ENCODE measurements around the gene VSTM1. TPM values are rescaled to one million over a fixed set of nuclear protein-coding genes. Genes with fewer than 3 reads are reported as not detected.
"Not testable (repeated sequence)": the region's sequence is repeated elsewhere in the genome, so short reads cannot be mapped to it uniquely, and the experiment has no call there.

The VSTM1 gene, protein sequence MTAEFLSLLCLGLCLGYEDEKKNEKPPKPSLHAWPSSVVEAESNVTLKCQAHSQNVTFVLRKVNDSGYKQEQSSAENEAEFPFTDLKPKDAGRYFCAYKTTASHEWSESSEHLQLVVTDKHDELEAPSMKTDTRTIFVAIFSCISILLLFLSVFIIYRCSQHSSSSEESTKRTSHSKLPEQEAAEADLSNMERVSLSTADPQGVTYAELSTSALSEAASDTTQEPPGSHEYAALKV
- polyA plus RNA-seq (ENCODE audit: insufficient read length in 10 of 10), result under 1 TPM in 2 of 10 donors, not detected in 8; 0.22 to 0.35 TPM
- long read RNA-seq, donor 1, result 0 reads
- long read RNA-seq, donor 2, result 0 reads
- long read RNA-seq, donor 3, result 0 reads
- long read RNA-seq, donor 4, result 0 reads
- long read RNA-seq, donor 5, result 0 reads
- long read RNA-seq, donor 6, result 0 reads
- long read RNA-seq, donor 7, result 0 reads
- long read RNA-seq, donor 8, result 0 reads
- long read RNA-seq, donor 9, result 0 reads

DNA sequence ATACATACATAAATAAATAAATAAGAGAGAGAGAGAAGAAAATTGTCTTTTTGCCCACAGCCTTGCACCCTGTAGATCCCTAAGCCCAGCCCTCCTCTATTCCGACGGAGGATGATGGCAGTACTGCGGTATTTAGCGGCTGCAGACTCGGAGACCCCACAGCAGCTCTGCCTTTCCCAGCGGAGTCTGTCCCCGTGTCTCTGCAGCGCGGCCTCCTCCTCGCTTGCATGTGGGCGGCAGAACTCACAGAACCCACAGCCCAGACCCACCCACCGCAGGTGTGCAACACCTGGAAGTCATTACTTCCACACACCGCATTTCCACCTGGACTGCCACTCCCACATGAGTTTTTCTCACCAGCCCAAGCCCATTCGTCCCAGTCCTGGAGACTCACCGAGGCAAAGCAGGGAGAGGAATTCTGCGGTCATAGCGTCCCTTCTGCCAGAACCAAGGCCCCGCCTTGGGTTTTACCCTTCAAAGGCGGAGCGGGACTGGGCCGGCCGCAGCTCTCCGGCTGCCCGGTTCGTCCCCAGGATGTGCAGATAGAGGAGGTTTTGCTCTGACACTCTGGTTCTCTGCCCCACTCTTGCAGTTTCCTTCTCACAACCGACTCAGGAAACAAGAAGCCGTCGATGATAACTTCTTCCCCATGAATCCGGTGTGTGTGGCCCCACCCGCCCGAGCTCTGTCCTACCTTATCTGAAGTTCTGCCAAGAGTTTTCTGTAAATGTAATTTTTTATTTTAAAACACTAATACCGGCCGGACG, at the start of gene VSTM1:
VSTM1 (minus strand) TSS at position 548 of the 767 bp plus-strand sequence; CDS start at position 428, 120 bp downstream.
- no peak for DNase-seq

DNA sequence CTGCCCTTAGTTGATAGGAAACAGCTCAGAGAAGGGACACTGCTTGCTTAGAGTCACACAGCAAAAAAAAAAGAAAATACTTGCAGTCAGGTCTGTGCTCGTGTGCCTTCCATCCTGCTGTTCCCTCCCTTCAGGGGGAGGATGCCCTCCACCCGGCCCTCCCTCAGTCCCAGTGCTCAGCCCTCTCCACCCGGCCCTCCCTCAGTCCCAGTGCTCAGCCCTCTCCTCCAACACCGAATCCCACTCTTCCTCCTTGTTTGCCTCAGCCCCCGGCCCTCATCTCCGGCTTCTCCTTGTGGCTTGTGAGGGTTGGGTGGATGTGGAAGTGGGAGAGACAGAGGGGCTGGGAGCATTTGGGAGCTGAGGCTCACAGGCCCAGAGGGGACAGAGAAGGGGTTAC, 46.0 kb upstream of the VSTM1 start:
- DNase-seq, result no peak

DNA sequence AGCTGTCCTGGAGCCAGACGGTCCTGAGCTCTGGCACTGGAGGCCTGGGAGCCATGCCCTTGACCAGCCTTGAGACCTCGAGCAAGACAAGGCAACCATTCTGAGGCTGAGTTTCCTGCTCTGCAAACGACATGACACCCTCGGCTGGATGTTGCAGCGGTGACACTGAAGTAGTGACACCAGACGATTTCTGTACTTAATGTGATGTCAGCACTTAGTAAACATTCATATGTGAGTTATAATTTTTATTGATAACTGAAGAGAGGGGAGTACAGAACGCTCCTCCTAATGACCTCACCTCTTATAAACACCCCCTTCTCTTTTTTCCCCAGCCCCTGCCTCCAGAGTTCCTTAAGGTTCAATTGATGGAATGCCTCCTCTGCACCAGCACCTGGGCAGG, 44.8 kb upstream of the VSTM1 start:
- no peak for DNase-seq

DNA sequence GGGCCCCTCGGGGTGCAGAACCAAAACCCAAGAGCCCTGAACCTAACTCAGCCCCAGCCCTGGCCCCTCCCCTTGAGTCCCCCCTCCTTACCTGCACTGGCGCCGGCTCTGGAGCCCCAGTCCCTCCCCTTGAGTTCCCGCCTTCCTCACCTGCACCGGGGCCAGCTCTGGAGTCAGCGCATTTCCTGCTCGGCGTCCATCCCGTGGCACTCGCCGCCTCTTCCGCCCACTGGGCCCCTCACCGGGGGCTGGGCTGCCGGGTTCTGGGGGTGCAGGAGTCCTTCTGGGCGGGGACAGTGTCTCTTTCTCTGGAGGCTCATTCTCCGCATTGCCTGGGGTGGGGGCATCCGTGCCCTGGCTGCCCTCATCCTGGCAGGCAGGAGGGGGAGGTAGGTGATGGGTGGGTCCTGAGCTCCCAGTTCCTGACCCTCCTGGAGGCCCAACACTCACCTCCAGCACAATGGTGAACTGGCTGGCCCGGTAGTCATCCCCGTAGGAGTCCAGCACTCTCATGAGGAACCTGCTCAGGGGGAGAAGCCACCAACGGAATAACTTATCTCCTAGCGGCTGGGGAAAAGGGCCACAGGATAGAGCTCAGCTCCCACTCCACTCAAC, 44.3 kb upstream of the VSTM1 start:
- no peak for DNase-seq

DNA sequence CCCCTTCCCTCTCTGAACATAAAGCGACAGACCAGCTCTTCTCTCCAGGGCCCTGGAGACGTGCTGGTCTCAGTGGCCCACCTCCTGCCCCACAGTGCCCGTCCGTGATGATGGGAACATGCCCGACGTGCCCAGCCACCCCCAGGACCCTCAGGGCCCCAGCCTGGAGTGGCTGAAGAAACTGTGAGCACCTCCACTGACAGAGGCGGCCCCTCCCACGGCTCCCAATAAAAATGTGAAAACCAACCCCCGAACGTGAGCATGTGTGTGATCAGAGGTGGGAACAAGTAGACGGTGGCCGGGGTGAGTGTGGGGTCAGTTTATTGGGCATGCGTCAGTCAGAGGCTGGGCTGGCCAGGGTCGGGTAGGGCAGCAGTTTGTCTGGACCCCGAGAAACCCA, 43.0 kb upstream of the VSTM1 start:
- DNase-seq, result no peak

DNA sequence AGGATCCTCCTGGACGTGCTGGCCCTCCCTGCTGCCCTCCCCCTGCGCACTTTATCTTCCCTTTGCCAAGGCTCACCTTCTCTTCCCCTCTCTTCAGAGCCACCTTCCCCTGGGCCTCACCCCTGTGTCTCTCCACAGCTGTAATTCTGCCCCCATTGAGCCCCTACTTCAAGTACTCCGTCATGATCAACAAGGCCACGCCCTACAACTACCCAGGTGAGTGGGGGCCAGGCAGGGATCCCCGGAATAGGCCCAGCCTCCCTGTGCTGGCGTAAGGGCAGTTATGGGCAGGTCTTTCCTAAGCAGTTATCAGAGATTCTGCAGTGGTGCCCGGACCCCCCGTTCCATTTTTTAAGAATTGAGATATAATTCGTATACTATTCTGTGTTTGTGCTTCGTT, 42.1 kb upstream of the VSTM1 start:
- DNase-seq, result no peak

DNA sequence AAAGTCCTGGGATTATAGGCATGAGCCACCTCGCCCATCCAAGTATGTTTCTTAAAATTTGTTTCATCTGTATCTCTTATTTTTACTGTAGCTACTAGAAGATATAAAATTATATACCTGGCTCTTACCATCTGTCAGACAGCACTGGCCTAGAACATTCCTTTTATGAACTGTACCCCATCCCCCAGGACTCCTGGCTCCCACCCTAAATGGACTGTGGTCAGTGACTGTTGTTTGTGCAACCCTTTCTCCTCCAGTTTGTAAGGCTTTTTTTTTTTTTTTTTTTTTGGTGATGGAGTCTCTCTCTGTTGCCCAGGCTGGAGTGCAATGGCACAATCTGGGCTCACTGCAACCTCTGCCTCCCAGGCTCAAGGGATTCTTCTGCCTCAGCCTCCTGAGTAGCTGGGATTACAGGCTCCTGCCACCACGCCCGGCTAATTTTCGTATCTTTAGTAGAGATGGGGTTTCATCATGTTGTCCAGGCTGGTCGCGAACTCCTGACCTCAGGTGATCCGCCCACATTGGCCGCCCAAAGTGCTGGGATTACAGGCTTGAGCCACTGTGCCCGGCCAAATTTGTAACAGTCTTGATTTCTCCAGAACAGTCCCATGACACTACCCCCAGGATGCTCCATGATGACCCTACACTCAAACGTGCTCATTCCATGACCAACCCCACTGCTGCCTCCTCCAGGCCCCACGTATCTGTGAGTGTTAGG, 41.5 kb upstream of the VSTM1 start:
- DNase-seq, result no peak

DNA sequence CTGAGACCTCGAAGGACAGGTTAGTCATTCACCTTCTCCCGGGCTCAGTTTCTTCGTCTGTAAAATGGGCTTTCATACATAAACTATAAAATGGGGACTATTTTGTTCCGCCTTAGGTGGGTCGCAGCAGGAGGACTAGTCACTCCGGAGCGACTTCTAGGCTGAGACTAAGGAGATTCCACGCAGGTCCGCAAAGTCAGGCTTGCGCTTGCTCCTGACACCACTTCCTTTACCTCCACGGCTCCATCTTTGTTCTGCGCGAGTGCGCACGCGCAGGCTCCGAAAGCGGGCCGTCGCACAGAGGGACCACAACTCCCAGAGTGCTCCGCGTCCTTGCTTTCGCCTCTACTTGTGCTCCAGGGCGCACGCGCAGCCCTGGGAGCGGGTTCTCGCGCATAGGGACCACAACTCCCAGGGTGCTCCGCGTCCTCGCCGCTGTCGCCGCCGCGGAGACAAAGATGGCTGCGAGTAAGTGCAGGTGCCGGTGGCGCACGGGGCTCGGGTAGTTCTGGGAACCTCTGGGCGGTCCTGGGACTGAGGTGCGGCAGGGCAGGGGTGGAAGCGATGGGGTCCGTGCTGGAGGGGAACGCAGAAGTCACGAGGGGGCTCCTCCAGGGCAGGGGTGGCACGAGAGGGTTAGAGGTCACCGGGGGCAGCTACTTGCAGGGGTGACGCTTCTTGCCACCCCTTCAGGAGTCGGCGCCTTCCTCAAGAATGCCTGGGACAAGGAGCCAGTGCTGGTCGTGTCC, 38.9 kb upstream of the VSTM1 start, which contains the start of gene NDUFA3:
NDUFA3 (plus strand) TSS at position 435 of the 749 bp plus-strand sequence; CDS start at position 459, 24 bp downstream.
- peak; percentile 99 to 100 (median 100) for DNase-seq

DNA sequence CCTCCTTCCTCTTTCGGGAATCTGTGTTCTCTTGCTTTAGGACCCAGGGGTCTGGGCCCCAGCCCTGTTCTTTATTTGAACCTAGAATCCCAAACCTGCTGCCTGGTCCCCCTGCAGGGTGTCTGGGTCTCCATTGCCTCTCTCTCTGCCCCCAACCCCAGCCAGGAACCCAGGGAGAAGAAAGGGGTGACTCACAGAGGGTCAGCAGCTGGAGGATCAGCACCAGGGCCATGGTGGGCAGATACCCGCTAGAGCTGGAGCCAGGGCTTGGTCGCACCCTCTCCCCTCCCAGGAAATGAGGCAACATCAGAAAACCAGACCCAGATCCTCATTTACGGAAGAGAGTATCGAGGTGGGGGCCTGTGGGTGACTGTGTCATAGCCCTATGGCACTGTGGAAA, 36.9 kb upstream of the VSTM1 start, which contains the start of gene OSCAR:
OSCAR (minus strand) TSS at position 243 of the 400 bp plus-strand sequence; CDS start at position 232, 11 bp downstream.
- DNase-seq, result peak in 1 of 3 donors; percentile 34

DNA sequence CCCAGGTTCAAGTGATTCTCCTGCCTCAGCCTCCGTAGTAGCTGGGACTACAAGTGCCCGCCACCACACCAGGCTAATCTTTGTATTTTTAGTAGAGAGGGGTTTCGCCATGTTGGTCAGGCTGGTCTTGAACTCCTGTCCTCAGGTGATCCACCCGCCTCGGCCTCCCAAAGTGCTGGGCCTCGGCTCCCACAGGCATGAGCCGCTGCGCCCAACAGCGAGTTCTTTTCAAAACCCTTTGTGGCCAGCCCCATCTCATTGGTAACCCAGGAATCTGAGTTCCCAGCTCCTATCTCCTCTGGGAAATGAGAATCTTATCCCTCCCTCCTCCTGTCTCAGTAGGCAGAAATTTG, 36.2 kb upstream of the VSTM1 start:
- not testable (repeated sequence) for DNase-seq

DNA sequence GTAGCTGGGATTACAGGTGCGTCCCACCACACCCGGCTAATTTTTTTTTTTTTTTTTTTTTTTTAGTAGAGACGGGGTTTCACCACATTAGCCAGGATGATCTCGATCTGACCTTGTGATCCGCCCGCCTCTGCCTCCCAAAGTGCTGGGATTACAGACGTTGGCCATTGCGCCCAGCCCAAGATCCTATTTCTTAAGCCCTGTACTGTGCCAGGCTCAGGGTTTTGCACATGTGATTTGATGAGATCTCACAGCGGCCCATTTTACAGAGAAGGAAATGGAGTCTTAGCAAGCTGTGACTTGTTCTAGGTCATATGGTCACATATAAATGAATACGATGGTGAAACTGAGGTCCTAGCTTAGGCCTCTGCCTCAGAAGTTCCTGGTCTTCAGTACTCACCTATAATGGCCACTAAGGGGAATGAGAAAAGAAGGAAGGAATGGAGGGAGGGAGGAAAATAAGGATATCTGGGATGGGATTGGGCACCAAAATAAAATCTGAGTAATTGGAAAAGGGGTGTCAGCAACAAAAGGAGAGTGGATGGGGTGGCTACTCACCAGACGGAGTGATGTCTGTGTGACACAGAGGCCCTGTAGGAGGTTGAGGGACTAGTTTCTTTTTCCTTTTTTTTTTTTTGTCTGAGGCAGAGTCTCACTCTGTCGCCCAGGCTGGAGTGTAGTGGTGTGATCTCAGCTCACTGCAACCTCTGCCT, 35.6 kb upstream of the VSTM1 start:
- no peak for DNase-seq

DNA sequence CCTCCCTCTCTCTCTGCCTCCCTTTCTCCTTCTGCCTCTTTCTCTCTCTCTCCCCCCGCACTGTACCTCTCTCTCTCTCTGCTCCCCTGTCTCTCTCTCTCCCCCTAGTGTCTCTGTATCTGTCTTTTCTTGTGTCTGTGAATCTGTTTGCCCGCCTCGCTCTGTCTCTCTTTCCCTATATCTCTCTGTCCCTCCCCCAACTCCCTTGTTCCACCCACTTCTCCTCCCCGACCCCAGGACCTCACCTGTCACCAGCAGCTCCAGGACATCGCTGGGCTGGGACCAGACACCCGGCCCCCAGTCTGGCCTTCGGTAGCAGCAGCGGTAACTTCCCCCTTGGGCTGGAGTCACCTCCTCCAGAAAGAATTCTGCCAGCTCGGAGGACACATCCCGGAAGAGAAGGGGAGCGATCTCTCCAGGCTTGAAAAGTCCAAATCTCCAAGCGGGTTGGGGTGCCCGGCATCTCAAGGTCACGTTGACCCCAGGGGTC, 33.0 kb upstream of the VSTM1 start:
- DNase-seq, result peak in 1 of 3 donors; percentile 39

DNA sequence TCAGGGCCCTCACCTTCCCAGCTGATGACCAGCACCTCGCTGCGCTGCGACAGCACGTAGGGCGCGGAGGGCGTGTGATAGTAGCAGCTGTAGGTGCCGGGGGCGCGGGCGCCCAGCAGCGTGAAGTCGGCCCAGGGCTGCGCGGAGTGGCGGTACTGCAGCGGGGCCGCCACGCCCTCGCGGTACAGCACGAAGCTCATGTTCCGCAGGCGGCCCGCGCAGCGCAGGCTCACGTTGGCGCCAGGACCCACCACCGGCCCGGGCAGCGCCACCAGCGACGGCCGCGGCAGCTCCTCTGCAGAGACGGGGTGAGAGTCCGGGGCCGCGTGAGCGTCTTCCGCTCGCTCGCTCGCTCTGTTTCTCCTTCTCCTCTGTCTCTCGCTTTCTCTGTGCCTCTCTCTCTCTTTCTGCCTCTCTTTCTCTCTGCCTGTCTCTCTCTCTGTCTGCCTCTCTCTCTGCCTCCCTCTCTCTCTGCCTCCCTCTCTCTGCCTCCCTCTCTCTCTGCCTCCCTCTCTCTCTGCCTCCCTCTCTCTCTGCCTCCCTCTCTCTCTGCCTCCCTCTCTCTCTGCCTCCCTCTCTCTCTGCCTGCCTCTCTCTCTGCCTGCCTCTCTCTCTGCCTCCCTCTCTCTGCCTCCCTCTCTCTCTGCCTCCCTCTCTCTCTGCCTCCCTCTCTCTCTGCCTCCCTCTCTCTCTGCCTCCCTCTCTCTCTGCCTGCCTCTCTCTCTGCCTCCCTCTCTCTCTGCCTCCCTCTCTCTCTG, 32.3 kb upstream of the VSTM1 start:
- peak in 1 of 3 donors; percentile 55 for DNase-seq

DNA sequence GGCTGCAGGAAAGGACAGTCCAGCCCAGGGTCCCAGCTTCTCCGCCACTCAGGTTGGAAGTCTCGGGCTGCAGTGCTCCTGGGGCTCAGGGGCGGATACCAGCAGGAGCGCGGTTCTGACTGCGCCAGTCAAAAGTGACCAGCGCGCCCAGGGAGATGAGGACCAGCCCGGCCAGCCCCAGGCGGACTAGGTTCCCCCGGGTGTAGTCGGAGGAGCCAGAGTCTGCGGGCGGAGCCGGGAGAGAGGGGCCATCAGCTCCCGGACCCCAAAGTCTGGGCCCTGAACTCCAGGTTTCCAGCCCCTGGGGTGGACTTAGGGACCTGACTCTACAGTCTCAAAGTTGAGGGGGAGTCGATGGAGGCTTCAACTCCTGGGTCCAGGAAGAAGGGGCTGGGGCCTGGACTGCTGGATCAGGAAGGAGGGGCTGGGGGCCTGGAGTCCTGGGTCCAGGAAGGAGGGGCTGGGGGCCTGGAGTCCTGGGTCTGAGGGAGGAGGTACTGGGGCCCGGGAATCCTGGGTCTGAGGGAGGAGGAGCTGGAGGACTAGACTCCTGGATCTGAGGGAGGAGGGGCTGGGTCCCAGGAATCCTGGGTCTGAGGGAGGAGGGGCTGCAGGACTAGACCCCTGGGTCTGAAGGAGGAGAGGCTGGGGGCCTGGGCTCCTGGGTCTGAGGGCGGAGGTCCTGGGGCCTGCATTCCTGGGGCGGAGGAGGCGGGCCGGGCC, 31.6 kb upstream of the VSTM1 start:
- DNase-seq, result no peak

DNA sequence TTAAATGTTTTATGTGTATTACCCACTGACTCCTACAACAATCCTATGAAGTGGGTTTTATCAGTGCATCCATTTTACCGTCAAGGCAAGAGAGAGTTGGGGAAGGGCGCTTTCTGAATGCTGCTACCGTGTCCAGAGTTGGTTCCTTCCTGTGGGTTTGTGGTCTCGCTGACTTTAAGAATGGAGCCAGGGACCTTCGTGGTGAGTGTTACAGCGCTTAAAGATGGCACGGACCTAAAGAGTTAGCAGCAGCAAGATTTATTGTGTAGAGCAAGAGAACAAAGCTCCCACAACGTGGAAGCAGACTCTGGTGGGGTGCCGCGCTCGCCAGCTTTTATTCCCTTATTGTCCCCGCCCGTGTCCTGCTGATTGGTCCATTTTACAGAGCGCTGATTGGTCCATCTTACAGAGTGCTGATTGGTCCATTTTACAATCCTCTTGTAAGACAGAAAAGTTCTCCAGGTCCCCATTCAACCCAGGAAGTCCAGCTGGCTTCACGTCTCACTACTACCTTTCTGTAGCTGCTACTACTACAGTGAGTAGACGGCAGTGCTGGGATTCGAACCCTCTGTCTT, 30.8 kb upstream of the VSTM1 start:
- no peak for DNase-seq

DNA sequence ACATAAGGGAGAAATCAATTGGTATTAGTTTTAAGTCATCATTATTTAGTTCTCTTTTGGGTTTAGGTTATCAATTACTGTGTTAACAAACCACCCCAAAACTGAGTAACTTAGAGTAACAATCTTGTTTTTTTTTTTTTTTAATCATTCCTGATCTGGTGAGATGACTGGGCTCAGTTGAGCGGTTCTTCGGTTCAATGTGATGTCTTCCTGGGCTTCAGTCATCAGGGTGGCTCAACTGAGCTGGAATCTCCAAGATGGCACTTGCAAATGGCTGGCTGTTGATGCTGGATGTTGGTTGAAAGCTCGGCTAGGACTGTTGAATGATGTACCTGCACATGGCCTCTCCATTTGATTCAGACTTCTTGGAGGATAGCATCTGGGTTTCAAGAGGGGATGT, 20.7 kb upstream of the VSTM1 start:
- DNase-seq, result no peak

DNA sequence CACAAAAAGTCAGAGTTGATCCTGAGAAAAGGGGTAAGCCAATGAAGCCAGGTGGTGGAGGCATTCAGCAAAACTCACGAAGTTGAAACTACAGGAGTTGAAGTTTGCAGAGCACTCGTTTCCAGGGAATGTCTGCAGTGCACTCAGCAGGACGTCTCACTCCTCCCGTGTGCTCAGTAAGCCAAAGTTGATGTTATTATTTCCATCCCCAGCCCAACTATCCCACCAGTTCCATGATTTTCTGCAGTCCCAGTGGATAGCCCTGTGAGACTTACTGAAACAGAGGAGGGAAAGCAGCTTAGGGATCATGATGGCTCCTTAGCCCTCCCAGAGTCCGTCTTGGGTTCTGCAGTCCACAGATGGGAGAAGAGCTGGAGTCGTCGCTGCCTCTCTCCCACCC, 17.3 kb upstream of the VSTM1 start, which contains the start of gene TARM1:
TARM1 (minus strand) TSS at position 334 of the 400 bp plus-strand sequence; CDS start at position 309, 25 bp downstream.
- DNase-seq, result no peak

DNA sequence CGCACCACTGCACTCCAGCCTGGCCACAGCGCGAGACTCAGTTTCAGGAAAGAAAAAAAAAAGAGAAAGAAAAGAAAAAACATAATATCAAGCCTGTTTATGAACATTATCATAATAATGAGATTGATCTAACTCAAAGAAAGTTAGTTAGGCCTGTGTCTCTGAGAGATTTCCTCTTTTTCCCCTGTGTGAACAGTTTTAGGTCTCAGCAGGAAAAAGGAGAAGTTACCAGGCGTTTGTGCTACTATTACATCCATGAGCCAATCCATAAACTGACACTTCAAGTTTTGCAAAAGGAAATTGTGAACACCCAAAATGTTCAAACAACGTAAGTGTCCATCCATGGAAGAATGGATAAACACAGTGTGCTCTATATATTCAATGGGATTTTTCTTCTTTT, 13.6 kb upstream of the VSTM1 start:
- no peak for DNase-seq

Measured in muscle of back (tissue), 13 donors.